Right atrium auricular region (tissue), 2 donors: ENCODE measurements around the gene CPEB4. TPM values are rescaled to one million over a fixed set of nuclear protein-coding genes. Genes with fewer than 3 reads are reported as not detected.

Experiments used
- DNase-seq: peaks from one replicate; pipeline ENCODE4 v3.0.0-alpha.2; 2019; ENCODE audit warnings: low spot score
- H3K27ac ChIP-seq, 2 donors: fragments of 200-600 bp; sonication (generic); 1 replicate in 1 of 2; 2 replicates in 1 of 2; pipeline ENCODE4 v1.5.1; 2016 to 2019
- H3K27me3 ChIP-seq, 2 donors: fragments of 200-600 bp; sonication (generic); one replicate each; pipeline versions ENCODE4 v1.5.1 to v1.6.0; 2017 to 2019
- H3K36me3 ChIP-seq: fragments of 200-600 bp; sonication (generic); one replicate; pipeline ENCODE4 v1.5.1; 2016
- H3K4me1 ChIP-seq, 2 donors: fragments of 200-600 bp; sonication (generic); one replicate each; pipeline versions ENCODE4 v1.5.1 to v1.6.0; 2017 to 2019
- H3K4me3 ChIP-seq, 2 donors: fragments of 200-600 bp; sonication (generic); 1 replicate in 1 of 2; 2 replicates in 1 of 2; pipeline ENCODE4 v1.5.1; 2017 to 2019; ENCODE audit warnings: mild to moderate bottlenecking in 1 of 2, moderate library complexity in 1 of 2
- H3K9me3 ChIP-seq, 2 donors: fragments of 200-600 bp; sonication (generic); one replicate each; pipeline ENCODE4 v1.5.1; 2019
- CTCF ChIP-seq, 2 donors: fragments of 200-600 bp; sonication (generic); IDR thresholded peaks; one replicate each; pipeline ENCODE4 v1.5.1; 2019; ENCODE audit warnings: antibody characterized with exemption in 2 of 2
- total RNA-seq, 2 donors: library from RNA; depleted of rRNA; stranded (reverse); fragments of >200 nt; gene quantifications; one replicate each; pipeline ENCODE4 v1.1.0, GENCODE V29; 2016

CPEB4 gene
- total RNA-seq, 2 donors from 2014 or later, result 79.5 to 127 TPM

- Histone ChIP-seq H3K9me3 (peaks cover 0 to 10% of the 10 kb centered on the region in 2 donors), H3K36me3 (no peaks in the 10 kb centered on the region), H3K27me3 (no peaks in the 10 kb centered on the region), H3K4me3 (no peak overlapping the region), H3K4me1 (no peaks in the 10 kb centered on the region), H3K27ac (no peak overlapping the region)
- DNase-seq, result no peak
- TF ChIP-seq CTCF (IDR thresholded peaks at IDR 0.05), result no peak
Measured at GRCh38 chr5:173851595-173852243, 36.4 kb upstream of the CPEB4 start.

- Histone ChIP-seq H3K9me3 (peaks cover 0 to 10% of the 10 kb centered on the region in 2 donors), H3K27ac (no peak overlapping the region), H3K4me1 (no peaks in the 10 kb centered on the region), H3K36me3 (no peaks in the 10 kb centered on the region), H3K4me3 (no peak overlapping the region), H3K27me3 (no peaks in the 10 kb centered on the region)
- no peak for DNase-seq
- no peak for TF ChIP-seq CTCF (IDR thresholded peaks at IDR 0.05)
Measured at GRCh38 chr5:173852790-173853359, 35.3 kb upstream of the CPEB4 start.

GRCh38 chr5:173853370-173854131 lies 34.6 kb upstream of the CPEB4 start:
- Histone ChIP-seq H3K36me3 (no peaks in the 10 kb centered on the region), H3K4me3 (no peak overlapping the region), H3K27ac (no peak overlapping the region), H3K27me3 (no peaks in the 10 kb centered on the region), H3K9me3 (peaks cover 0 to 10% of the 10 kb centered on the region in 2 donors), H3K4me1 (peaks cover 0 to 5% of the 10 kb centered on the region in 2 donors)
- TF ChIP-seq CTCF (IDR thresholded peaks at IDR 0.05), result no peak
- no peak for DNase-seq

- no peak for TF ChIP-seq CTCF (IDR thresholded peaks at IDR 0.05)
- H3K27ac ChIP-seq, result no peak overlapping the region
- H3K27me3 ChIP-seq, result no peaks in the 10 kb centered on the region
- H3K9me3 ChIP-seq, result no peaks in the 10 kb centered on the region
- no peak for DNase-seq
- H3K4me3 ChIP-seq, result no peak overlapping the region
- H3K36me3 ChIP-seq, result no peaks in the 10 kb centered on the region
- H3K4me1 ChIP-seq, result peaks cover 0 to 17% of the 10 kb centered on the region in 2 donors
Measured at GRCh38 chr5:173855162-173855994, 32.8 kb upstream of the CPEB4 start.

- no peak overlapping the region for H3K4me3 ChIP-seq
- H3K27me3 ChIP-seq, result no peaks in the 10 kb centered on the region
- DNase-seq, result no peak
- no peaks in the 10 kb centered on the region for H3K36me3 ChIP-seq
- no peak for TF ChIP-seq CTCF (IDR thresholded peaks at IDR 0.05)
- H3K9me3 ChIP-seq, result no peaks in the 10 kb centered on the region
- no peak overlapping the region for H3K27ac ChIP-seq
- H3K4me1 ChIP-seq, result peaks cover 0 to 24% of the 10 kb centered on the region in 2 donors
Measured at GRCh38 chr5:173855995-173856656, 32.0 kb upstream of the CPEB4 start.
